HuH-7.5 (cell line): ENCODE data around the gene OR1F1.

Experiments
- DNase-seq: peaks from one replicate; pipeline ENCODE4 v3.0.0; 2011; ENCODE audit warnings: low spot score

Gene OR1F1

GRCh38 chr16:3249020-3249419, 61.0 kb downstream of the OR1F1 start:
- no peak for DNase-seq

DNA sequence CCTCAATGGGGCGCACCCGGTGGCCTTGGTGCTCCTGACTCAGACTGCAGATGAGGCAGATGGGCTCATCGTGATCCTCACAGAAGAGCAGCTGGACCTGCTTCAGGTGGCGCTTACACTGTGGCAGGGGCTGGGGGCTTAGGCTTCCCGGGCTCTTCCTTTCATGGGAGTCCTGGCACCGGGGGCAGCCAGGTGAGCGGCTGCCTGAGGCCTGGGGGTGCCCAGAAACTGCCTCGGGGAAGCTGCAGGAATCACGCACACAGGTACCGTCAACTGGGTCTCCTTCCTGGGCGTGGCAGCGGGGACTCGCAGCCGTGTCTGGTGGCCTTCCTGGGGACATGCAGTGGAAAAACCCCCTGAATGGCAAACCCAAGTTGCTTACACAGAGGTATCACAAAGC, 61.4 kb downstream of the OR1F1 start:
- no peak for DNase-seq

GRCh38 chr16:3252967-3253366, 65.0 kb downstream of the OR1F1 start:
- no peak for DNase-seq

- no peak for DNase-seq
Observed at GRCh38 chr16:3254309-3254708, 66.3 kb downstream of the OR1F1 start.
